Measurements from ENCODE around the gene MTMR3.

DNA sequence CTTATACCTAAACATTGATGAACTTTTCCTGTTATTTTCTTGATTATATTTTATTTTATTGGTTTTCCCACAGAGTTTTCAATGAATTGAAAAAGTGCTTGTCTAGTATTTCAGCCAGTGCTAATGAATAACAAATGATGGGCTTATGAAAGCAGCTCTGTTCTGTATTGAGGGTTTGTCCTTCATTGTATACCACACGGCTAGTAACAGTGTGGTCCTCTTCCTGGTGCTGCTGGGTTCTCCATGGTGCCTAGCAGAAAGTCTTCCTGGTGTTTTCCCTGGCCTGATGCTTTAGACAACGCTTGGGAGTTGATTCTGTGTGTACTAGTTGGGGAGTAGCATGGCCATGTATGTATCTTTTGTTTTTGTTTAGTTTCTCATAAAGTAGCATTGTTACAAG lies 89.1 kb downstream of the MTMR3 start:
- TF ChIP-seq CTCF (conservative IDR thresholded peaks at IDR 0.05 in 1 of 2, IDR thresholded peaks at IDR 0.05 in 1 of 2; ENCODE audit: extremely low read depth in 1 of 2, insufficient read depth in 1 of 2, low read depth in 1 of 2, low read length in 2 of 2) (no peak), EZH2 (IDR thresholded peaks at IDR 0.05; ENCODE audit: borderline replicate concordance, low read length) (no peak)
